ENCODE data around the gene AMPH. TPM values are rescaled to one million over a fixed set of nuclear protein-coding genes. Genes with fewer than 3 reads are reported as not detected.
"Not testable (repeated sequence)": the region's sequence is repeated elsewhere in the genome, so short reads cannot be mapped to it uniquely, and the experiment has no call there.

AMPH gene
- total and polyA plus RNA-seq, 11 donors: 0.46 to 5.3 (median 3.1) TPM

DNA sequence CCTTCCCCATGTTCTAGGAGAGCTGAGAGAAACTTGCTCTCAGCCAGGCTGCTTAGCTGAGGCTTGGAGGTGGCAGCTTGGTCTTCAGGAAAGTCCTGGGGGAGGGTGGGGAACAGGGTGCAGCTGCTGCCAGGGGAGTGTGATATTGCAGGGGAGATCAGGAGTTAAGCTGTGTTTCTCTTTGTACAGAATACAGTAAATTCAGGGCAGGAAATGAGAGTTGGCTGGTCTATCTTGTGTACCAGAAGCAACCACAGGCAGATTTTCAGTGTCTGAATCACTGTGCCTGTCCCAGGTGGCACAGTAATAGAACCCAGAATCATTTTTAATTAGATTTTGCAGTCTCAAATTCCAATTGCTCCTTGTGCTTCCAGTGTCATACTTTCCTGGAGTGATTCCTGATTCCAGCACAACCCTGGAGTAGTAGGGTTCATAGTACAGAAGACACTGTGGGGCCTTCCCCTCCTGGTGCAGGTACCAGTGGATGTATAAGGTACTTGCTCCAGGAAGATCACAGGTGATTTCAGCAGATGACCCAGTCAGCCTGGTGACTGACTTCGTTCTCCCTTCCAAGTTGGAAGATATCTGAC is 263.8 kb downstream of the AMPH start:
- WGBS, 4 donors: 91 to 100% (median 96%) methylated on average over 1 of the region's 1 CpG
- H3K9me3 ChIP-seq: no peaks in the 10 kb centered on the region
- H3K27me3 ChIP-seq: no peaks in the 10 kb centered on the region
- H3K4me1 ChIP-seq: peaks cover 0 to 35% (median 0%) of the 10 kb centered on the region in 12 donors
- no peak for TF ChIP-seq POLR2A (IDR thresholded peaks at IDR 0.05)
- TF ChIP-seq, protein P1, sequence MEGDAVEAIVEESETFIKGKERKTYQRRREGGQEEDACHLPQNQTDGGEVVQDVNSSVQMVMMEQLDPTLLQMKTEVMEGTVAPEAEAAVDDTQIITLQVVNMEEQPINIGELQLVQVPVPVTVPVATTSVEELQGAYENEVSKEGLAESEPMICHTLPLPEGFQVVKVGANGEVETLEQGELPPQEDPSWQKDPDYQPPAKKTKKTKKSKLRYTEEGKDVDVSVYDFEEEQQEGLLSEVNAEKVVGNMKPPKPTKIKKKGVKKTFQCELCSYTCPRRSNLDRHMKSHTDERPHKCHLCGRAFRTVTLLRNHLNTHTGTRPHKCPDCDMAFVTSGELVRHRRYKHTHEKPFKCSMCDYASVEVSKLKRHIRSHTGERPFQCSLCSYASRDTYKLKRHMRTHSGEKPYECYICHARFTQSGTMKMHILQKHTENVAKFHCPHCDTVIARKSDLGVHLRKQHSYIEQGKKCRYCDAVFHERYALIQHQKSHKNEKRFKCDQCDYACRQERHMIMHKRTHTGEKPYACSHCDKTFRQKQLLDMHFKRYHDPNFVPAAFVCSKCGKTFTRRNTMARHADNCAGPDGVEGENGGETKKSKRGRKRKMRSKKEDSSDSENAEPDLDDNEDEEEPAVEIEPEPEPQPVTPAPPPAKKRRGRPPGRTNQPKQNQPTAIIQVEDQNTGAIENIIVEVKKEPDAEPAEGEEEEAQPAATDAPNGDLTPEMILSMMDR (IDR thresholded peaks at IDR 0.05): no peak
- H3K4me3 ChIP-seq: no peak overlapping the region
- H3K27ac ChIP-seq: peak overlapping the region in 1 of 12 donors; percentile 73
- H3K36me3 ChIP-seq: no peaks in the 10 kb centered on the region
- DNase-seq: no peak
- intact Hi-C loops (cut with DNase I): no loop called here
- ATAC-seq: no peak

DNA sequence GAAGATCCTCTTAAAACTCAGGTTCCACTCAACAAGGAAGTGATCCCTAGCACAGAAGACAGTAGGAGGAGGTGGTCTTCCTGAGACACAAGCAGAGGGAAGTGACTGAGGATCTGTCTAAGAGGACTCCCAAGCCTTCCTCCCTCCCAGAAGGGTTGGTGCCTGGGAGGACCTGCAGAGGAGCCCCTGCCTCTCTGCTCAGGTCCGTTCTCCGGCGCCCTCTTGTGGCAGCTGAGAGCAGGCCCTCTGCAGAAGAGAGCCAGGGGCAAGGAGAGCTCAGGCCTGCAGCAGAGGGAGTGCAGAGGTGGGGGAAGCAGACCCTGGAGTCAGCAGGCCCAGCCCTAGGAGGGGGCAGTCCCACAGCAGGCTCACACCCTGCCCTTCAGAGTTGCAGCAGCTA is 267.8 kb downstream of the AMPH start:
- ATAC-seq (peak in 2 of 4 donors; percentile 52 to 61), DNase-seq (peak in 3 of 5 donors; percentile 36 to 84 (median 44))
- H3K27me3 ChIP-seq; H3K4me3 ChIP-seq; H3K36me3 ChIP-seq; H3K9me3 ChIP-seq; intact Hi-C loops (cut with DNase I): not testable (repeated sequence)
- Histone ChIP-seq H3K27ac (peak overlapping the region in 1 of 12 donors; percentile 62), H3K4me1 (peaks cover 0 to 18% (median 0%) of the 10 kb centered on the region in 12 donors)
- WGBS, 4 donors: 18 to 35% (median 25%) methylated on average over 3 of the region's 3 CpGs
- TF ChIP-seq, protein P1 (IDR thresholded peaks at IDR 0.05): peak in 11 of 12 donors; percentile 10 to 57 (median 40)

DNA sequence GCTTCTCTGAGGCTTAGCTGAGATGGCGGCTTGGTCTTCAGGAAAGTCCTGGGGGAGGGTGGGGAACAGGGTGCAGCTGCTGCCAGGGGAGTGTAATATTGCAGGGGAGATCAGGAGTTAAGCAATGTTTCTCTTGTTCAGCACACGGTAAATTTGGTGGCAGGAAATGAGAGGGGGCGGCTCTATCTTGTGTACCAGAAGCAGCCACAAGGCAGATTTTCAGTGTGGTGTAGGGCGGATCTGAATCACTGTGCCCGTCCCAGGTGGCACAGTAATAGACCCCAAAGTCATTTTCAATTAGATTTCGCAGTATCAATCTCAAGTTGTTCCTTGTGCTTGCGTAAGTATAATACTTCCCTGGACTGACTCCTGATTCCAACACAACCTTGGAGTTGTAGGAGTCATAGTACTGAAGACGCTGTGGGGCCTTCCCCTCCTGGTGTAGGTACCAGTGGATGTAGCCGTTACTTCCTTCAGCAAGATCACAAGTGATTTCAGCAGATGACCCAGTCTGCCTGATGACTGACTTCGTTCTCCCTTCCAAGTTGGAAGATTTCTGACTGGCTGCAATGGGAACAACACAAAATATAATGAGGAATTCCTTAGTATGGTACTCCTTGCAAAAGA is 268.4 kb downstream of the AMPH start:
- DNase-seq; H3K27me3 ChIP-seq; ATAC-seq; H3K9me3 ChIP-seq; H3K36me3 ChIP-seq; intact Hi-C loops (cut with DNase I): not testable (repeated sequence)
- WGBS, 4 donors: 70 to 82% (median 77%) methylated on average over 10 of the region's 10 CpGs
- Histone ChIP-seq H3K4me3 (peak overlapping the region in 1 of 12 donors; percentile 21), H3K27ac (peak overlapping the region in 1 of 12 donors; percentile 62), H3K4me1 (peaks cover 0 to 11% (median 0%) of the 10 kb centered on the region in 12 donors)

DNA sequence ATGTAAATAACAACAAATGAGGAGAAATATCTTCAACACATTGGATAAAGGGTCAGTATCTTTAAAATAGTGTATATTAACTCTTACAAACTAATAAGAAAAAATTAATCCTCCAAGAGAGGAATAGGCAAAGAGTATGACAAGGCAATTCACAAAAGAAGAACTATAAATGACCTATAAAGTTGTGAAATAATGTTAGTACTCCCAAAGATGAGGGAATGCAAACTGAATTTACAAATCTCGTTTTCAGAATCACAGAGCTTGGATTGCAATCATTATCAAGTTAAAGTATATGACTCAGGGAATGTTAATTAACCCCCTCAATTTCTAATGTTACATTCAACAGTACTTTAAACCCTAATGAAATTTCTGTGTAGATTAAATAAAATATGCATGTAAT is 270.4 kb downstream of the AMPH start:
- Histone ChIP-seq H3K4me1 (peaks cover 0 to 5% (median 0%) of the 10 kb centered on the region in 12 donors), H3K27ac (no peak overlapping the region), H3K9me3 (no peaks in the 10 kb centered on the region), H3K4me3 (peak overlapping the region in 1 of 12 donors; percentile 41), H3K36me3 (no peaks in the 10 kb centered on the region), H3K27me3 (no peaks in the 10 kb centered on the region)
- no peak for DNase-seq
- TF ChIP-seq, protein P1 (IDR thresholded peaks at IDR 0.05): no peak
- TF ChIP-seq POLR2A (IDR thresholded peaks at IDR 0.05): no peak
- WGBS, 4 donors: 63 to 81% (median 65%) methylated on average over 1 of the region's 1 CpG
- intact Hi-C loops (cut with DNase I): no loop called here
- ATAC-seq: no peak
